K562 (cell line): ENCODE measurements around the gene FSTL4. TPM values are rescaled to one million over a fixed set of nuclear protein-coding genes. Genes with fewer than 3 reads are reported as not detected.

ENCODE experiments used
- CREB1 ChIP-seq, 2 experiments: sonication (generic) in 1 of 2; formaldehyde crosslinking in 1 of 2; IDR thresholded peaks; 2 replicates each; pipeline versions ENCODE4 v1.6.1 to v1.8.0; 2012 to 2022; ENCODE audit warnings: inconsistent platforms in 1 of 2, mild to moderate bottlenecking in 1 of 2, missing genetic modification reagents in 1 of 2, moderate library complexity in 1 of 2
- FUS ChIP-seq: fragments of 200-400 bp; formaldehyde crosslinking; optimal IDR thresholded peaks from 2 replicates; pipeline ENCODE3; 2017; ENCODE audit warnings: low read depth, low read length
- MEF2A ChIP-seq: IDR thresholded peaks from 2 replicates; pipeline ENCODE4 v1.6.1; 2011; ENCODE audit warnings: low read depth, mild to moderate bottlenecking, low read length, moderate library complexity; ENCODE audit not compliant: control insufficient read depth
- MTF1 ChIP-seq: fragments of 250-450 bp; sonication (Bioruptor Pico); IDR thresholded peaks from 2 replicates; pipeline ENCODE4 v1.9.0; 2021; ENCODE audit warnings: moderate library complexity, mild to moderate bottlenecking, inconsistent platforms, borderline replicate concordance
- RB1 ChIP-seq: fragments of 450-650 bp; IDR thresholded peaks from 2 replicates; pipeline ENCODE4 v1.6.1; 2017; ENCODE audit warnings: low read depth, mild to moderate bottlenecking
- SIN3A ChIP-seq, 2 experiments: fragments of 150-350 bp in 1 of 2; IDR thresholded peaks; 2 replicates each; pipeline ENCODE4 v1.6.1; 2011 to 2016; ENCODE audit warnings: borderline replicate concordance in 2 of 2, low read depth in 2 of 2, low read length in 2 of 2, mild to moderate bottlenecking in 2 of 2, moderate library complexity in 2 of 2; ENCODE audit not compliant: control insufficient read depth in 1 of 2
- WHSC1 ChIP-seq: IDR thresholded peaks from one replicate; pipeline ENCODE4 v1.6.1; 2012; ENCODE audit warnings: low read length, control low read depth, inconsistent platforms
- polyA plus RNA-seq, 8 experiments: library from polyadenylated mRNA; depleted of rRNA in 4 of 8; stranded (reverse) in 5 of 8; unstranded in 3 of 8; fragments of >200 nt; fragmentation: Nextera tagmentation in 2 of 8; fragmentation: Illumina TruSeq in 1 of 8; extraction: Ambion mirVana in 2 of 8; extraction: Trizol in 1 of 8; gene quantifications; 2 replicates each; pipeline versions ENCODE4 v1.2.1 to v1.2.3, GENCODE V29; 2011 to 2014; ENCODE audit warnings: inconsistent platforms in 1 of 8, missing spikeins in 1 of 8
- total RNA-seq, 7 experiments: library from RNA; depleted of rRNA in 6 of 7; stranded (reverse); fragments of >200 nt in 6 of 7; fragmentation: Illumina TruSeq in 2 of 7; extraction: Trizol in 2 of 7; gene quantifications; 2 replicates each; pipeline versions ENCODE4 v1.2.1 to v1.2.3, GENCODE V29; 2011 to 2021; ENCODE audit warnings: low replicate concordance in 1 of 7
- TF ChIP-seq, protein P1 (sequence below), 3 experiments: fragments of 200-800 bp in 1 of 3; sonication (Bioruptor generic) in 1 of 3; sonication (generic) in 1 of 3; formaldehyde crosslinking in 1 of 3; IDR thresholded peaks; 2 replicates each; pipeline versions ENCODE4 v1.6.1 to v1.8.0; 2016 to 2022; ENCODE audit warnings: mild to moderate bottlenecking in 2 of 3, missing compliant biosample characterization in 2 of 3, missing genetic modification characterization in 2 of 3, missing genetic modification reagents in 1 of 3
- TF ChIP-seq, protein P2 (sequence below): fragments of 250-450 bp; sonication (Bioruptor Pico); IDR thresholded peaks from 2 replicates; pipeline ENCODE4 v1.5.0; 2021; ENCODE audit warnings: mild to moderate bottlenecking, borderline replicate concordance
- TF ChIP-seq, protein P3 (sequence below): fragments of 450-650 bp; IDR thresholded peaks from 2 replicates; pipeline ENCODE4 v1.6.1; 2016; ENCODE audit warnings: mild to moderate bottlenecking, moderate library complexity

FSTL4 gene
- total and polyA plus RNA-seq, 9 of the 15 experiments (the other 6 are each of a cell fraction or from before 2014, with no cell fraction given) = 0.08 to 0.18 (median 0.10) TPM; not detected in 5

DNA sequence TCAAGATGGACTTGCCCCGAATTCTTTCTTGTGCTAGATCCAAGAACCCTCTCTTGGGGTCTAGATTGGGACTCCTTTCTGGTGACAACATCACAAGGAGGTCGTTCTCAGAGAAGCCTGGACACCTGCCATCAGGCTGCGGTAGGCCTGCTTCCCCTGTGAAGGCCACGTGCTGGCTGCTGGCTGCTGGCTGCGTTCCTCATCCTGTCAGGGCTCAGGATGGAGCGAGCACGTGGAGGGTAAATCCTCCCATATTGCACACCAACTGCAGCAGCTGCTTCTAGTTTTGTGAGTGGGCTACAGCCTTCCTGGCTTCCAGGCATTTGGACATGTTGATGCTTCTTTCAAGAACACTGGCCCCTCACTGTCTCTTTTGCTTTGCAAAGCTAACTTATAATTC is 464.9 kb downstream of the FSTL4 start (continued):
- TF ChIP-seq, protein P1, sequence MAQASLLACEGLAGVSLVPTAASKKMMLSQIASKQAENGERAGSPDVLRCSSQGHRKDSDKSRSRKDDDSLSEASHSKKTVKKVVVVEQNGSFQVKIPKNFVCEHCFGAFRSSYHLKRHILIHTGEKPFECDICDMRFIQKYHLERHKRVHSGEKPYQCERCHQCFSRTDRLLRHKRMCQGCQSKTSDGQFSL (CRISPR knock-in tag; IDR thresholded peaks at IDR 0.05) = no peak
- TF ChIP-seq, protein P1 (tag; IDR thresholded peaks at IDR 0.05) = no peak
- TF ChIP-seq RB1 (no peak), SIN3A (IDR thresholded peaks at IDR 0.05; ENCODE audit: borderline replicate concordance in 2 of 2, control insufficient read depth in 1 of 2, low read depth in 2 of 2, low read length in 2 of 2) (no peak), WHSC1 (no peak), MEF2A (no peak), CREB1 (IDR thresholded peaks at IDR 0.05) (no peak), CREB1 (CRISPR knock-in tag; IDR thresholded peaks at IDR 0.05) (no peak), MTF1 (no peak), FUS (no peak)
- TF ChIP-seq, protein P2, sequence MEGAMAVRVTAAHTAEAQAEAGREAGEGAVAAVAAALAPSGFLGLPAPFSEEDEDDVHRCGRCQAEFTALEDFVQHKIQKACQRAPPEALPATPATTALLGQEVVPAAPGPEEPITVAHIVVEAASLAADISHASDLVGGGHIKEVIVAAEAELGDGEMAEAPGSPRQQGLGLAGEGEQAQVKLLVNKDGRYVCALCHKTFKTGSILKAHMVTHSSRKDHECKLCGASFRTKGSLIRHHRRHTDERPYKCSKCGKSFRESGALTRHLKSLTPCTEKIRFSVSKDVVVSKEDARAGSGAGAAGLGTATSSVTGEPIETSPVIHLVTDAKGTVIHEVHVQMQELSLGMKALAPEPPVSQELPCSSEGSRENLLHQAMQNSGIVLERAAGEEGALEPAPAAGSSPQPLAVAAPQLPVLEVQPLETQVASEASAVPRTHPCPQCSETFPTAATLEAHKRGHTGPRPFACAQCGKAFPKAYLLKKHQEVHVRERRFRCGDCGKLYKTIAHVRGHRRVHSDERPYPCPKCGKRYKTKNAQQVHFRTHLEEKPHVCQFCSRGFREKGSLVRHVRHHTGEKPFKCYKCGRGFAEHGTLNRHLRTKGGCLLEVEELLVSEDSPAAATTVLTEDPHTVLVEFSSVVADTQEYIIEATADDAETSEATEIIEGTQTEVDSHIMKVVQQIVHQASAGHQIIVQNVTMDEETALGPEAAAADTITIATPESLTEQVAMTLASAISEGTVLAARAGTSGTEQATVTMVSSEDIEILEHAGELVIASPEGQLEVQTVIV = no peak
- TF ChIP-seq, protein P3, sequence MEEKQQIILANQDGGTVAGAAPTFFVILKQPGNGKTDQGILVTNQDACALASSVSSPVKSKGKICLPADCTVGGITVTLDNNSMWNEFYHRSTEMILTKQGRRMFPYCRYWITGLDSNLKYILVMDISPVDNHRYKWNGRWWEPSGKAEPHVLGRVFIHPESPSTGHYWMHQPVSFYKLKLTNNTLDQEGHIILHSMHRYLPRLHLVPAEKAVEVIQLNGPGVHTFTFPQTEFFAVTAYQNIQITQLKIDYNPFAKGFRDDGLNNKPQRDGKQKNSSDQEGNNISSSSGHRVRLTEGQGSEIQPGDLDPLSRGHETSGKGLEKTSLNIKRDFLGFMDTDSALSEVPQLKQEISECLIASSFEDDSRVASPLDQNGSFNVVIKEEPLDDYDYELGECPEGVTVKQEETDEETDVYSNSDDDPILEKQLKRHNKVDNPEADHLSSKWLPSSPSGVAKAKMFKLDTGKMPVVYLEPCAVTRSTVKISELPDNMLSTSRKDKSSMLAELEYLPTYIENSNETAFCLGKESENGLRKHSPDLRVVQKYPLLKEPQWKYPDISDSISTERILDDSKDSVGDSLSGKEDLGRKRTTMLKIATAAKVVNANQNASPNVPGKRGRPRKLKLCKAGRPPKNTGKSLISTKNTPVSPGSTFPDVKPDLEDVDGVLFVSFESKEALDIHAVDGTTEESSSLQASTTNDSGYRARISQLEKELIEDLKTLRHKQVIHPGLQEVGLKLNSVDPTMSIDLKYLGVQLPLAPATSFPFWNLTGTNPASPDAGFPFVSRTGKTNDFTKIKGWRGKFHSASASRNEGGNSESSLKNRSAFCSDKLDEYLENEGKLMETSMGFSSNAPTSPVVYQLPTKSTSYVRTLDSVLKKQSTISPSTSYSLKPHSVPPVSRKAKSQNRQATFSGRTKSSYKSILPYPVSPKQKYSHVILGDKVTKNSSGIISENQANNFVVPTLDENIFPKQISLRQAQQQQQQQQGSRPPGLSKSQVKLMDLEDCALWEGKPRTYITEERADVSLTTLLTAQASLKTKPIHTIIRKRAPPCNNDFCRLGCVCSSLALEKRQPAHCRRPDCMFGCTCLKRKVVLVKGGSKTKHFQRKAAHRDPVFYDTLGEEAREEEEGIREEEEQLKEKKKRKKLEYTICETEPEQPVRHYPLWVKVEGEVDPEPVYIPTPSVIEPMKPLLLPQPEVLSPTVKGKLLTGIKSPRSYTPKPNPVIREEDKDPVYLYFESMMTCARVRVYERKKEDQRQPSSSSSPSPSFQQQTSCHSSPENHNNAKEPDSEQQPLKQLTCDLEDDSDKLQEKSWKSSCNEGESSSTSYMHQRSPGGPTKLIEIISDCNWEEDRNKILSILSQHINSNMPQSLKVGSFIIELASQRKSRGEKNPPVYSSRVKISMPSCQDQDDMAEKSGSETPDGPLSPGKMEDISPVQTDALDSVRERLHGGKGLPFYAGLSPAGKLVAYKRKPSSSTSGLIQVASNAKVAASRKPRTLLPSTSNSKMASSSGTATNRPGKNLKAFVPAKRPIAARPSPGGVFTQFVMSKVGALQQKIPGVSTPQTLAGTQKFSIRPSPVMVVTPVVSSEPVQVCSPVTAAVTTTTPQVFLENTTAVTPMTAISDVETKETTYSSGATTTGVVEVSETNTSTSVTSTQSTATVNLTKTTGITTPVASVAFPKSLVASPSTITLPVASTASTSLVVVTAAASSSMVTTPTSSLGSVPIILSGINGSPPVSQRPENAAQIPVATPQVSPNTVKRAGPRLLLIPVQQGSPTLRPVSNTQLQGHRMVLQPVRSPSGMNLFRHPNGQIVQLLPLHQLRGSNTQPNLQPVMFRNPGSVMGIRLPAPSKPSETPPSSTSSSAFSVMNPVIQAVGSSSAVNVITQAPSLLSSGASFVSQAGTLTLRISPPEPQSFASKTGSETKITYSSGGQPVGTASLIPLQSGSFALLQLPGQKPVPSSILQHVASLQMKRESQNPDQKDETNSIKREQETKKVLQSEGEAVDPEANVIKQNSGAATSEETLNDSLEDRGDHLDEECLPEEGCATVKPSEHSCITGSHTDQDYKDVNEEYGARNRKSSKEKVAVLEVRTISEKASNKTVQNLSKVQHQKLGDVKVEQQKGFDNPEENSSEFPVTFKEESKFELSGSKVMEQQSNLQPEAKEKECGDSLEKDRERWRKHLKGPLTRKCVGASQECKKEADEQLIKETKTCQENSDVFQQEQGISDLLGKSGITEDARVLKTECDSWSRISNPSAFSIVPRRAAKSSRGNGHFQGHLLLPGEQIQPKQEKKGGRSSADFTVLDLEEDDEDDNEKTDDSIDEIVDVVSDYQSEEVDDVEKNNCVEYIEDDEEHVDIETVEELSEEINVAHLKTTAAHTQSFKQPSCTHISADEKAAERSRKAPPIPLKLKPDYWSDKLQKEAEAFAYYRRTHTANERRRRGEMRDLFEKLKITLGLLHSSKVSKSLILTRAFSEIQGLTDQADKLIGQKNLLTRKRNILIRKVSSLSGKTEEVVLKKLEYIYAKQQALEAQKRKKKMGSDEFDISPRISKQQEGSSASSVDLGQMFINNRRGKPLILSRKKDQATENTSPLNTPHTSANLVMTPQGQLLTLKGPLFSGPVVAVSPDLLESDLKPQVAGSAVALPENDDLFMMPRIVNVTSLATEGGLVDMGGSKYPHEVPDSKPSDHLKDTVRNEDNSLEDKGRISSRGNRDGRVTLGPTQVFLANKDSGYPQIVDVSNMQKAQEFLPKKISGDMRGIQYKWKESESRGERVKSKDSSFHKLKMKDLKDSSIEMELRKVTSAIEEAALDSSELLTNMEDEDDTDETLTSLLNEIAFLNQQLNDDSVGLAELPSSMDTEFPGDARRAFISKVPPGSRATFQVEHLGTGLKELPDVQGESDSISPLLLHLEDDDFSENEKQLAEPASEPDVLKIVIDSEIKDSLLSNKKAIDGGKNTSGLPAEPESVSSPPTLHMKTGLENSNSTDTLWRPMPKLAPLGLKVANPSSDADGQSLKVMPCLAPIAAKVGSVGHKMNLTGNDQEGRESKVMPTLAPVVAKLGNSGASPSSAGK = peak; percentile 73
